GM18505 (cell line): ENCODE data around the gene VPS41.

Source experiments
- ATAC-seq: cut with Tn5 transposase; IDR thresholded peaks from one replicate; pipeline ENCODE4 v1.9.1; 2021; ENCODE audit not compliant: unreplicated experiment
- POLR2A ChIP-seq: IDR thresholded peaks from 4 replicates; pipeline ENCODE4 v1.6.1; 2011; ENCODE audit warnings: borderline replicate concordance; ENCODE audit not compliant: insufficient read depth, insufficient read length; ENCODE audit errors: extremely low read depth

Gene VPS41

GRCh38 chr7:38681882-38682281 lies 227.1 kb downstream of the VPS41 start:
- ATAC-seq, result no peak
- no peak for TF ChIP-seq POLR2A

GRCh38 chr7:38679419-38679818 lies 229.6 kb downstream of the VPS41 start:
- no peak for ATAC-seq
- TF ChIP-seq POLR2A, result no peak

- no peak for ATAC-seq
- TF ChIP-seq POLR2A, result no peak
Observed at GRCh38 chr7:38678698-38679054, 230.3 kb downstream of the VPS41 start.

DNA sequence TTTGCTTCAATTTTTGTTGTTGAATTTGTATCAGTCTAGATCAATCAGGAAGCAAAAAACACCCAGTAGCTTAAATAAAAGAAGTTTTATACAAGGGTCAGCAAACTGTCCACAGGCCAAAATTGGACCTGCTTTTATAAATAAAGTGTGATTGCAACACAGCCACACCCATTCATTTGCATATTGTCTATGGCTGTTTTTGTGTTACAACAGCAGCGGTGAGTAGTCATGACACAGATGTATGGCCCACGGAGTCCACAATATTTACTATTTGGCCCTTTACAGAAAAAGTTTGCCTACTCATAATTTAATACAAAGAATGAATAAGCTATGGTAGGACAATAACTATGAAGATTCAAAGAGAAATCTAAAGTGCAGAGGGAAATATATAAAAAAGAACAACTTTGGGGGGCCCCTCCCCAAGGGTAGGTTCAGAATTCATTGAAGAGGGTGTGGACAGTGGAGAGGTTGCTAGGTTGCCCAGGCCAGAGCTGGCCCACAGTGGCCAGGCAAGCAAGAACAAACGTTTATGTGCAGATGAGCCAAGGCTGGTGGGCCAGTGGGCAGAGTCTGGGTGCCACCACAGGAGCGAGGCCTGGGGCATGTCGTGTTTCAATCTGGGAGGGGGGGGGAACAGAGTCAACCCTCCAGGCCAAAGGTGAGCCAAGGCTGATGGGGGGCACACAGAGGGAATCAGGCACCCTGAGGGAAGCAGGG lies 230.9 kb downstream of the VPS41 start:
- no peak for ATAC-seq
- TF ChIP-seq POLR2A, result no peak

GRCh38 chr7:38675494-38676106 lies 233.4 kb downstream of the VPS41 start:
- no peak for ATAC-seq
- no peak for TF ChIP-seq POLR2A

- no peak for ATAC-seq
- no peak for TF ChIP-seq POLR2A
Observed at GRCh38 chr7:38674513-38674912, 234.5 kb downstream of the VPS41 start.

- no peak for ATAC-seq
- no peak for TF ChIP-seq POLR2A
Observed at GRCh38 chr7:38673795-38674194, 235.2 kb downstream of the VPS41 start.
